PC-3 (cell line): ENCODE data around the gene PLXNB3.

Experiments used
- CTCF ChIP-seq: fragments of 300-600 bp; sonication (generic); conservative IDR thresholded peaks from 2 replicates; pipeline ENCODE4 v1.5.1; 2017; ENCODE audit warnings: antibody characterized with exemption, low read depth, mild to moderate bottlenecking, low read length
- EZH2phosphoT487 ChIP-seq: fragments of 300-600 bp; sonication (generic); IDR thresholded peaks from 2 replicates; pipeline ENCODE4 v1.6.1; 2018; ENCODE audit warnings: mild to moderate bottlenecking, antibody characterized with exemption, low read length, borderline replicate concordance

DNA sequence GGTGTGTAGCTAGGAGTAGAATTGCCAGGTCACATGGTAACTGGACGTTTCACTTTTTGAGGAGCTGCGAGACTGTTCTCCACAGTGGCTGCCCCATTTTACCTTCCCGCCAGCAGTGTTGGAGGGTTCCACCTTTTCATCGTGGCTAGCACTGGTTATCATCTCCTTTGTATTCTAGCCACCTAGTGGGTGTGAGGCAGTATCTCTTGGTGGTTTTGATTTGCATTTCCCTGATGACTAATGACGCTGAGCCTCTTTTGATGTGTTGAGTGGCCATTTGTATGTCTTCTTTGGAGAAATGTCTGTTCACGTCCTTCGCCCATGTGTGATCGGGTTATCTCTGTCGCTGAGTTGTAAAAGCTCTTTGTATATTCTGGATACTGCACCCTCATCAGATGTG lies 28.8 kb upstream of the PLXNB3 start:
- no peak for TF ChIP-seq EZH2phosphoT487
- TF ChIP-seq CTCF: peak; percentile 24; the same call in 1 of the 2 replicates
